HepG2 (cell line): ENCODE data around the gene HDAC4. TPM values are rescaled to one million over a fixed set of nuclear protein-coding genes. Genes with fewer than 3 reads are reported as not detected.

Experiments used
- BATF2 ChIP-seq: sonication (generic); formaldehyde crosslinking; IDR thresholded peaks from 2 replicates; pipeline ENCODE4 v1.8.0; 2022; ENCODE audit warnings: mild to moderate bottlenecking, missing genetic modification reagents, moderate library complexity
- HNRNPL ChIP-seq: fragments of 200-400 bp; formaldehyde crosslinking; IDR thresholded peaks from 2 replicates; pipeline ENCODE4 v1.6.1; 2017; ENCODE audit warnings: mild to moderate bottlenecking, low read depth, low read length
- KDM3A ChIP-seq: IDR thresholded peaks from 2 replicates; pipeline ENCODE4 v1.6.1; 2018; ENCODE audit warnings: low read depth, missing compliant biosample characterization
- MEIS1 ChIP-seq: sonication (generic); formaldehyde crosslinking; IDR thresholded peaks from 2 replicates; pipeline ENCODE4 v1.9.0; 2021; ENCODE audit warnings: mild to moderate bottlenecking, missing genetic modification reagents, moderate library complexity, borderline replicate concordance
- MLLT10 ChIP-seq: sonication (generic); formaldehyde crosslinking; IDR thresholded peaks from 2 replicates; pipeline ENCODE4 v1.4.0; 2020; ENCODE audit warnings: missing genetic modification reagents
- NAIF1 ChIP-seq: sonication (generic); formaldehyde crosslinking; IDR thresholded peaks from 2 replicates; pipeline ENCODE4 v1.5.0; 2020; ENCODE audit warnings: mild to moderate bottlenecking, missing genetic modification reagents, borderline replicate concordance
- NR3C1 ChIP-seq: sonication (generic); formaldehyde crosslinking; IDR thresholded peaks from 2 replicates; pipeline ENCODE4 v1.4.0; 2020; ENCODE audit warnings: missing genetic modification reagents
- RBM22 ChIP-seq: fragments of 200-400 bp; formaldehyde crosslinking; optimal IDR thresholded peaks from 2 replicates; pipeline ENCODE3; 2017; ENCODE audit warnings: mild to moderate bottlenecking, low read length, moderate library complexity
- RNF219 ChIP-seq: sonication (generic); formaldehyde crosslinking; IDR thresholded peaks from 2 replicates; pipeline ENCODE4 v1.5.0; 2020; ENCODE audit warnings: mild to moderate bottlenecking, missing genetic modification reagents
- SMAD9 ChIP-seq: sonication (generic); formaldehyde crosslinking; IDR thresholded peaks from 2 replicates; pipeline ENCODE4 v1.5.1; 2020; ENCODE audit warnings: mild to moderate bottlenecking, missing genetic modification reagents
- TBX3 ChIP-seq: fragments of 450-650 bp; IDR thresholded peaks from 2 replicates; pipeline ENCODE4 v1.6.1; 2017; ENCODE audit warnings: antibody characterized with exemption, mild to moderate bottlenecking, inconsistent platforms, borderline replicate concordance
- TCF12 ChIP-seq, 2 experiments: fragments of 450-650 bp in 1 of 2; sonication (generic) in 1 of 2; formaldehyde crosslinking in 1 of 2; IDR thresholded peaks; 2 replicates each; pipeline versions ENCODE4 v1.6.1 to v1.8.0; 2017 to 2022; ENCODE audit warnings: antibody characterized with exemption in 1 of 2, mild to moderate bottlenecking in 1 of 2, missing genetic modification reagents in 1 of 2, moderate library complexity in 1 of 2
- TRAFD1 ChIP-seq: sonication (generic); formaldehyde crosslinking; IDR thresholded peaks from 2 replicates; pipeline ENCODE4 v1.5.1; 2020; ENCODE audit warnings: missing genetic modification reagents, mild to moderate bottlenecking, borderline replicate concordance
- ZIK1 ChIP-seq: sonication (generic); formaldehyde crosslinking; IDR thresholded peaks from 2 replicates; pipeline ENCODE4 v1.5.0; 2020; ENCODE audit warnings: mild to moderate bottlenecking, low read depth, missing genetic modification reagents, borderline replicate concordance
- ZNF263 ChIP-seq: sonication (generic); formaldehyde crosslinking; IDR thresholded peaks from 2 replicates; pipeline ENCODE4 v1.4.0; 2020; ENCODE audit warnings: missing genetic modification reagents
- ZNF468 ChIP-seq: sonication (generic); formaldehyde crosslinking; IDR thresholded peaks from 2 replicates; pipeline ENCODE4 v1.8.0; 2022; ENCODE audit warnings: mild to moderate bottlenecking, moderate library complexity, missing genetic modification reagents
- ZNF501 ChIP-seq: sonication (generic); formaldehyde crosslinking; IDR thresholded peaks from 2 replicates; pipeline ENCODE4 v1.5.1; 2020; ENCODE audit warnings: mild to moderate bottlenecking, moderate library complexity, missing genetic modification reagents
- ZNF547 ChIP-seq: sonication (generic); formaldehyde crosslinking; IDR thresholded peaks from 2 replicates; pipeline ENCODE4 v1.5.1; 2020; ENCODE audit warnings: mild to moderate bottlenecking, missing genetic modification reagents
- ZNF614 ChIP-seq: IDR thresholded peaks from 2 replicates; pipeline ENCODE4 v1.6.1; 2018; ENCODE audit warnings: missing biosample characterization, missing genetic modification reagents, inconsistent platforms, borderline replicate concordance
- ZNF678 ChIP-seq: sonication (generic); formaldehyde crosslinking; IDR thresholded peaks from 2 replicates; pipeline ENCODE4 v1.4.0; 2020; ENCODE audit warnings: mild to moderate bottlenecking, missing genetic modification reagents
- ZNF720 ChIP-seq: sonication (generic); formaldehyde crosslinking; IDR thresholded peaks from 2 replicates; pipeline ENCODE4 v1.4.0; 2020; ENCODE audit warnings: missing genetic modification reagents
- ZNF746 ChIP-seq: sonication (generic); formaldehyde crosslinking; IDR thresholded peaks from 2 replicates; pipeline ENCODE4 v1.8.0; 2022; ENCODE audit warnings: mild to moderate bottlenecking, missing genetic modification reagents
- ZNF776 ChIP-seq: sonication (generic); formaldehyde crosslinking; IDR thresholded peaks from 2 replicates; pipeline ENCODE4 v1.4.0; 2020; ENCODE audit warnings: mild to moderate bottlenecking, missing genetic modification reagents
- ZNF784 ChIP-seq: sonication (generic); formaldehyde crosslinking; IDR thresholded peaks from 2 replicates; pipeline ENCODE4 v1.5.1; 2020; ENCODE audit warnings: missing genetic modification reagents, mild to moderate bottlenecking, borderline replicate concordance
- polyA plus RNA-seq, 8 experiments: library from polyadenylated mRNA; depleted of rRNA in 3 of 8; stranded (reverse) in 7 of 8; unstranded in 1 of 8; fragments of >200 nt; fragmentation: Illumina TruSeq in 4 of 8; extraction: Trizol in 4 of 8; gene quantifications; 2 replicates each; pipeline versions ENCODE4 v1.2.1 to v1.2.3, GENCODE V29; 2011 to 2016; ENCODE audit warnings: low read depth in 4 of 8, missing spikeins in 1 of 8, mixed read lengths in 1 of 8; ENCODE audit not compliant: insufficient read depth in 1 of 8
- total RNA-seq, 5 experiments: library from RNA; depleted of rRNA; stranded (reverse); fragments of >200 nt; fragmentation: Illumina TruSeq; extraction: Trizol; gene quantifications; 2 replicates each; pipeline ENCODE4 v1.2.3, GENCODE V29; 2016; ENCODE audit warnings: low read depth in 1 of 5

Gene HDAC4
- total and polyA plus RNA-seq, 2 of the 13 experiments (the other 11 are each of a cell fraction or from before 2014, with no cell fraction given): 10.1 to 11.5 TPM

DNA sequence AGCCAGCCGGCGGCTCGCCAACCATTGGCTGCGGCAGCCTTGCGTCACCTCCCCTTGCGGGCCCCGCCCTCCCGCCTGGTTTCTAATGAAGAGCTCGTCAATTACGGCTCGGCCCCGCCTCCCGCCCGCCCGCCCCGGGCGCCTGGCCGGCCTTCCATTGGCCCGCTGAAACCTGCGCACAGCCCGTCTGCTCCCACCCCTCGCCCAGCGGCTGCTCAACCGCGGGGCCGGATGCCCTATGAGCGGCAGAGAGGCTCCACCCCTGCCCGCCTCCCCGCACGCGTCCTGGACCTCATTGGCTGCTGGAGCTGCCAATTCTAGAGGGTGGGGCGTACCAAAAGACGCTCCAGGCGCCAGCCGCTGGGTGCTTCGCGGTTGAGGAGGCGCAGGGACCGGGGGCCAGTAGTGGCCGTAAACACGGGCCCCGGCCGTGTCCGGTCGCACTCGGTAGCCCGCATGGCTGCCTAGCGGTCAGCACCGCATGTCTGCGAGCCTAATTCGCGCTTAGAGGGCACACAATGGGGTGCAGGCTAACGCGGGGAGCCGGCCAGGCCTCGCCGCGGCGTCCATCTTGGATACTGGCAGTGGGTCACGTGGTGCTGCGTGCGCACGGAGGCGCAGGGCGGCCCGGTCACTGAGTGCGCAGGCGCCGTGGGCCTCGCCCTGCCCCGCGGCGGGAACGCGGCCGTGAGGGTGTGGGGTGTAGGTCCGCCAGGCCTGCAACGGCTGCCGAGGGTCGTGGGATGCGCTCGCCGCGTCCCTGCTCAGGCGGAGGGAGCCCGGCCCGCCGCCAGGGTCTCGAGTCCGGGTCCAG is 454 bp upstream of the HDAC4 start (continued):
- no peak; the same call in 1 of the 2 replicates for TF ChIP-seq RNF219 (CRISPR knock-in tag)
- TF ChIP-seq KDM3A (CRISPR knock-in tag): peak; percentile 86; the same call in 1 of the 2 replicates
- TF ChIP-seq BATF2: peak; percentile 100
- TF ChIP-seq ZNF501 (CRISPR knock-in tag): peak; percentile 100
- TF ChIP-seq TBX3: peak; percentile 73
- peak; percentile 94 for TF ChIP-seq NAIF1 (CRISPR knock-in tag)
- peak; percentile 63 for TF ChIP-seq RBM22
- TF ChIP-seq ZNF263 (CRISPR knock-in tag): peak; percentile 79; the same call in 1 of the 2 replicates
- TF ChIP-seq ZNF614 (CRISPR knock-in tag): peak; percentile 84; the same call in 1 of the 2 replicates
- TF ChIP-seq SMAD9 (CRISPR knock-in tag): peak; percentile 71; the same call in 1 of the 2 replicates
- peak; percentile 75; the same call in 1 of the 2 replicates for TF ChIP-seq TRAFD1 (CRISPR knock-in tag)
- TF ChIP-seq ZNF746: peak; percentile 64; the same call in 1 of the 2 replicates
- TF ChIP-seq MEIS1 (CRISPR knock-in tag): peak; percentile 98
- 0 out of 2 replicates have a peak, but pooled peaks have one; percentile 19 for TF ChIP-seq NR3C1 (CRISPR knock-in tag)
- TF ChIP-seq ZNF468 (CRISPR knock-in tag): peak; percentile 99
- peak; percentile 80 for TF ChIP-seq ZNF720 (CRISPR knock-in tag)
- peak; percentile 99 for TF ChIP-seq ZIK1
- peak; percentile 99 for TF ChIP-seq ZNF784 (CRISPR knock-in tag)
- peak; percentile 100 for TF ChIP-seq ZNF776 (CRISPR knock-in tag)
- peak; percentile 88 for TF ChIP-seq HNRNPL
- TF ChIP-seq ZNF547 (CRISPR knock-in tag): peak; percentile 100
- TF ChIP-seq MLLT10 (CRISPR knock-in tag): no peak
- TF ChIP-seq ZNF678 (CRISPR knock-in tag): peak; percentile 95
- no peak for TF ChIP-seq TCF12 (IDR thresholded peaks at IDR 0.05)
- peak; percentile 91 for TF ChIP-seq TCF12 (CRISPR knock-in tag; IDR thresholded peaks at IDR 0.05)
